Measurements from ENCODE around the gene CAPZB.

The CAPZB gene

GRCh38 chr1:19324665-19324990, 160.7 kb downstream of the CAPZB start:
- Histone ChIP-seq H3K79me2 (ENCODE audit: insufficient read depth, low read length) (no peaks in the 10 kb centered on the region), H3K9me3 (ENCODE audit: insufficient read depth, low read depth, low read length) (no peaks in the 10 kb centered on the region), H2AFZ (ENCODE audit: low read length) (no peak overlapping the region), H4K20me1 (ENCODE audit: insufficient read depth, low read length, poor library complexity, severe bottlenecking) (no peaks in the 10 kb centered on the region), H3K4me2 (ENCODE audit: low read depth, low read length, poor library complexity, severe bottlenecking) (no peak overlapping the region), H3K4me3 (ENCODE audit: low read length, poor library complexity, severe bottlenecking) (no peak overlapping the region), H3K9ac (ENCODE audit: low read depth, low read length, poor library complexity, severe bottlenecking) (no peak overlapping the region), H3K4me1 (ENCODE audit: insufficient read depth, low read length, poor library complexity, severe bottlenecking) (no peaks in the 10 kb centered on the region), H3K36me3 (ENCODE audit: insufficient read depth, low read length) (no peaks in the 10 kb centered on the region; the same call in 1 of the 2 replicates), H3K9me2 (replicated peaks; ENCODE audit: low read depth, low read length) (no peaks in the 10 kb centered on the region), H3K27me3 (ENCODE audit: insufficient read depth, low read length, poor library complexity, severe bottlenecking) (no peaks in the 10 kb centered on the region), H3F3A (ENCODE audit: low read depth) (no peaks in the 10 kb centered on the region)
- TF ChIP-seq EZH2phosphoT487 (IDR thresholded peaks at IDR 0.05; ENCODE audit: borderline replicate concordance) (no peak), CTCF (conservative IDR thresholded peaks at IDR 0.05; ENCODE audit: low read length) (no peak)

- Histone ChIP-seq H3K79me2 (ENCODE audit: insufficient read depth, low read length) (no peaks in the 10 kb centered on the region), H3K9me3 (ENCODE audit: insufficient read depth, low read depth, low read length) (no peaks in the 10 kb centered on the region), H3K9me2 (replicated peaks; ENCODE audit: low read depth, low read length) (no peaks in the 10 kb centered on the region), H3K27me3 (ENCODE audit: insufficient read depth, low read length, poor library complexity, severe bottlenecking) (no peaks in the 10 kb centered on the region), H2AFZ (ENCODE audit: low read length) (no peak overlapping the region), H3K4me2 (ENCODE audit: low read depth, low read length, poor library complexity, severe bottlenecking) (no peak overlapping the region), H3F3A (ENCODE audit: low read depth) (no peaks in the 10 kb centered on the region), H3K4me1 (ENCODE audit: insufficient read depth, low read length, poor library complexity, severe bottlenecking) (no peaks in the 10 kb centered on the region), H3K36me3 (ENCODE audit: insufficient read depth, low read length) (no peaks in the 10 kb centered on the region; the same call in 1 of the 2 replicates), H3K9ac (ENCODE audit: low read depth, low read length, poor library complexity, severe bottlenecking) (no peak overlapping the region), H4K20me1 (ENCODE audit: insufficient read depth, low read length, poor library complexity, severe bottlenecking) (no peaks in the 10 kb centered on the region), H3K4me3 (ENCODE audit: low read length, poor library complexity, severe bottlenecking) (no peak overlapping the region)
- TF ChIP-seq EZH2phosphoT487 (IDR thresholded peaks at IDR 0.05; ENCODE audit: borderline replicate concordance), result no peak
- TF ChIP-seq CTCF (conservative IDR thresholded peaks at IDR 0.05; ENCODE audit: low read length), result no peak
Measured at GRCh38 chr1:19323987-19324664, 161.2 kb downstream of the CAPZB start.

DNA sequence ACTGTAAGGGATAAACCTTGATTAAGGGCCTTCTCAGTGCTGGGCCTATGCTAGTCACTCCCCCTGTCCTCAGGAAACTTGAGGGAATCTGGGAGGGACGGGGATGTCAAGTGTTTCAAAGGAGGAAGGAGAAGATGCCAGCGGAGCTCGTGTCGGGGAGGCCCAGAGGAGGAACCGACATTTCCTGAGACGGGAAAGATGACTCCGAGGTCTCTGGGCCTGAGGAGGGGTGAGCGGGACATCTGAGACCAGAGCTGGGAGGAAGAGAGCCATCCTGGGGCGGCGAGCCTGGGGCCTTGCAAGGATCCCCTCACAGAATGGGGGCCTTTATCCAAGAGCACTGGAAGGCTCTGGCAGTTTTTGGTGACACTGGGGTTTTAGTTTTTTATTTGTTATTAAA, 162.9 kb downstream of the CAPZB start:
- no peak overlapping the region for H3K4me2 ChIP-seq (ENCODE audit: low read depth, low read length, poor library complexity, severe bottlenecking)
- H2AFZ ChIP-seq (ENCODE audit: low read length), result no peak overlapping the region
- H3F3A ChIP-seq (ENCODE audit: low read depth), result no peaks in the 10 kb centered on the region

More for the DNA sequence above, 162.9 kb downstream of the CAPZB start:
- Histone ChIP-seq H4K20me1 (ENCODE audit: insufficient read depth, low read length, poor library complexity, severe bottlenecking) (no peaks in the 10 kb centered on the region), H3K79me2 (ENCODE audit: insufficient read depth, low read length) (no peaks in the 10 kb centered on the region), H3K9me3 (ENCODE audit: insufficient read depth, low read depth, low read length) (no peaks in the 10 kb centered on the region), H3K36me3 (ENCODE audit: insufficient read depth, low read length) (no peaks in the 10 kb centered on the region; the same call in 1 of the 2 replicates), H3K9me2 (replicated peaks; ENCODE audit: low read depth, low read length) (no peaks in the 10 kb centered on the region), H3K4me3 (ENCODE audit: low read length, poor library complexity, severe bottlenecking) (no peak overlapping the region), H3K9ac (ENCODE audit: low read depth, low read length, poor library complexity, severe bottlenecking) (no peak overlapping the region), H3K27me3 (ENCODE audit: insufficient read depth, low read length, poor library complexity, severe bottlenecking) (no peaks in the 10 kb centered on the region), H3K4me1 (ENCODE audit: insufficient read depth, low read length, poor library complexity, severe bottlenecking) (no peaks in the 10 kb centered on the region)
- TF ChIP-seq EZH2phosphoT487 (IDR thresholded peaks at IDR 0.05; ENCODE audit: borderline replicate concordance), result no peak
- no peak for TF ChIP-seq CTCF (conservative IDR thresholded peaks at IDR 0.05; ENCODE audit: low read length)

Data from Loucy (cell line).